ENCODE measurements around the gene NEK9. TPM values are rescaled to one million over a fixed set of nuclear protein-coding genes. Genes with fewer than 3 reads are reported as not detected.

The NEK9 gene
- total RNA-seq, 4 donors from 2014 or later, result 22.2 to 58.3 (median 34.3) TPM

DNA sequence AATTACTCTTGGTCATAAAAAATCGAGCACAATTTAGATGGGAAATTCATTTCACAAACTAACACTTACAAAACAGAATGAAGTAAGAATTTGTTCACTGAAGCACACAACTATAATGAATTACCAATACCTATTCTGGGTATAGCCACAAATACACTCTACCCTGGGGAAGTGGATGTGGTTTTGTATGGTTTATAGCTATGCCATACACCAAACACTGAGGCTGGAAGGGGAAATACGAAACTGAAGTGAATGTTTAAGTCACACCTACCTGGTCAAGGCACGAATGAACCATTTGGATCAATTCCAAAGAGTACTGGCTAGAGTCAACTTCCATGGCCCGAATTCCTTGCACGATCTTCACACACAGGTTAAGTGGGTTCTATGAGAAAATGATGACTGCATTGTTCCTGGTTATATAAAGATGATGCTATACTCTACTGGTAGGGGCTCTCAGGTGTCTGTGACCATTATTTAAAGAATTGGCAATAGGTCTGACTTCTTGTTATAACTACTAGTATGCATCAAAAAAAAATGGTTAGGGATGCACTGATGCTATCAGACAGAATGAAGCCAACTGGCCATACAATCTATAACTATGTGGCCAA, 12.8 kb downstream of the NEK9 start:
- no peak for DNase-seq (ENCODE audit: low spot score in 2 of 2)
- Histone ChIP-seq H3K27ac (no peak overlapping the region), H3K4me1 (no peaks in the 10 kb centered on the region), H3K36me3 (peaks cover 95% of the 10 kb centered on the region), H3K27me3 (no peaks in the 10 kb centered on the region), H3K9me3 (no peaks in the 10 kb centered on the region), H3K4me3 (no peak overlapping the region)
- no peak for TF ChIP-seq EP300 (IDR thresholded peaks at IDR 0.05)
- no peak for TF ChIP-seq POLR2A (IDR thresholded peaks at IDR 0.05)
- TF ChIP-seq, protein P1, sequence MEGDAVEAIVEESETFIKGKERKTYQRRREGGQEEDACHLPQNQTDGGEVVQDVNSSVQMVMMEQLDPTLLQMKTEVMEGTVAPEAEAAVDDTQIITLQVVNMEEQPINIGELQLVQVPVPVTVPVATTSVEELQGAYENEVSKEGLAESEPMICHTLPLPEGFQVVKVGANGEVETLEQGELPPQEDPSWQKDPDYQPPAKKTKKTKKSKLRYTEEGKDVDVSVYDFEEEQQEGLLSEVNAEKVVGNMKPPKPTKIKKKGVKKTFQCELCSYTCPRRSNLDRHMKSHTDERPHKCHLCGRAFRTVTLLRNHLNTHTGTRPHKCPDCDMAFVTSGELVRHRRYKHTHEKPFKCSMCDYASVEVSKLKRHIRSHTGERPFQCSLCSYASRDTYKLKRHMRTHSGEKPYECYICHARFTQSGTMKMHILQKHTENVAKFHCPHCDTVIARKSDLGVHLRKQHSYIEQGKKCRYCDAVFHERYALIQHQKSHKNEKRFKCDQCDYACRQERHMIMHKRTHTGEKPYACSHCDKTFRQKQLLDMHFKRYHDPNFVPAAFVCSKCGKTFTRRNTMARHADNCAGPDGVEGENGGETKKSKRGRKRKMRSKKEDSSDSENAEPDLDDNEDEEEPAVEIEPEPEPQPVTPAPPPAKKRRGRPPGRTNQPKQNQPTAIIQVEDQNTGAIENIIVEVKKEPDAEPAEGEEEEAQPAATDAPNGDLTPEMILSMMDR (IDR thresholded peaks at IDR 0.05), result no peak
- no peak for TF ChIP-seq POLR2AphosphoS5 (IDR thresholded peaks at IDR 0.05)
- 69% methylated on average over 5 of the region's 5 CpGs for whole genome bisulfite sequencing

DNA sequence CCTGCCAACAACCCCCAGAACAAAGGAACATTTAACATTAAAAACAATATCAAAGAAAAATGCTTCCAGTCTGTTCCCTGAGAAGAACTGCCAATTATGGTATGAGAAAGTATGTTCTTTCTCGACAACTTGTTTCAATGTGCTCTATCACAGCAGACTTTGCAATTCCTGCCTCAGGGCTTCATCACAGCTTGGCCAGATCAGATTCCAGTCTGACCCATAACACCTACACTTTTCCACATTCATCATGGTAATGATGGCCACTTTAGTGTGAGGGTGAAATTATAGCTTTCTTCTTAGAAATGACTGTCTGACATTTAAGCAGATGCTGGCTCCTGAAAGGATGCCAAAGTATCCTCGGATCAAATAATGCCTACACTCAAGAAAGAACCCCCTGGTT, 17.0 kb downstream of the NEK9 start:
- 78% methylated on average over 2 of the region's 2 CpGs for WGBS
- no peaks in the 10 kb centered on the region for H3K4me1 ChIP-seq
- H3K27me3 ChIP-seq, result no peaks in the 10 kb centered on the region
- H3K36me3 ChIP-seq, result peaks cover 98% of the 10 kb centered on the region
- no peaks in the 10 kb centered on the region for H3K9me3 ChIP-seq
- no peak for DNase-seq (ENCODE audit: low spot score in 2 of 2)
- H3K4me3 ChIP-seq, result no peak overlapping the region
- H3K27ac ChIP-seq, result no peak overlapping the region
- TF ChIP-seq POLR2AphosphoS5 (IDR thresholded peaks at IDR 0.05), result no peak
- TF ChIP-seq, protein P1 (IDR thresholded peaks at IDR 0.05), result no peak
- no peak for TF ChIP-seq EP300 (IDR thresholded peaks at IDR 0.05)
- no peak for TF ChIP-seq POLR2A (IDR thresholded peaks at IDR 0.05)

DNA sequence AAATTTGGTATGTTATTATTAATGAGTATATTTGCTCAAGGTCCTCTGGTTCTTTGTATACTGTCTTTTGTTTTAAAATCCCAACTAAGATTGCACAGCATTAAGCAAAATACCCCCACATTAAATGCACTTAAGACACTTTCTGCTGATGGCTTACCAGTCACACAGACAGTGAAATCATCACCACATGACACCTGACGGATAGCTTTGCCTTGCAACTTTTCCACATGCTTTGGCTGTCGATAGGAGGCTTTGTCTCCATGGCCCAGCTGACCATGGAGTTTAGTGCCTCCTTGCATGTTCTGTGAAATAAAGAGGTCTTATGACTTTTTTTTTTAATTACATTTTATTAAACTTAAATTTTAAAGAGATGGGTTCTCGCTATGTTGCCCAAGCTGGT, 19.7 kb downstream of the NEK9 start:
- TF ChIP-seq POLR2A (IDR thresholded peaks at IDR 0.05), result no peak
- TF ChIP-seq EP300 (IDR thresholded peaks at IDR 0.05), result no peak
- TF ChIP-seq, protein P1 (IDR thresholded peaks at IDR 0.05), result no peak
- TF ChIP-seq POLR2AphosphoS5 (IDR thresholded peaks at IDR 0.05), result no peak
- WGBS, result 60% methylated on average over 3 of the region's 3 CpGs
- Histone ChIP-seq H3K36me3 (peaks cover 91% of the 10 kb centered on the region), H3K9me3 (no peaks in the 10 kb centered on the region), H3K27me3 (no peaks in the 10 kb centered on the region), H3K4me3 (no peak overlapping the region), H3K27ac (no peak overlapping the region), H3K4me1 (no peaks in the 10 kb centered on the region)
- DNase-seq (ENCODE audit: low spot score in 2 of 2), result no peak

DNA sequence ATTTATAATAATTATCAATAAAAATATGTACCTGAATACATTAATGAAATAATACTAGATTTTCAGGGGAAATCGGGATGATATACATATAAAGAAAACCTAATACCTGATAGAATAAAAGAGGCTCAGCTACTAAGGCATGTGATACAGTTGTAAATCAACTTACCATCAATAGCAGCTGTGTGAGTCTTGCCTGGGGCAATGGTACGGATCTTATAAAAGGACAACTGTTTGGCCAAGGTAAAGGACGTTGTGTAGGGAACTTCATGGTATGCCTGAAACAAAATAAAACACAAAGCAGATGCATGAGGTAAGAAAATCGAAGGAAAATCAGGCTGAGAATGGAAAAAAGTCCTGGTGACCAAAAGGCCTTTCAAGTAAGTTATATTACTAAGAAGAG, 25.4 kb downstream of the NEK9 start:
- peaks cover 87% of the 10 kb centered on the region for H3K36me3 ChIP-seq
- WGBS, result 69% methylated on average over 4 of the region's 4 CpGs
- H3K27ac ChIP-seq, result no peak overlapping the region
- no peaks in the 10 kb centered on the region for H3K9me3 ChIP-seq
- H3K27me3 ChIP-seq, result no peaks in the 10 kb centered on the region
- H3K4me3 ChIP-seq, result no peak overlapping the region
- TF ChIP-seq, protein P1 (IDR thresholded peaks at IDR 0.05), result no peak
- TF ChIP-seq POLR2A (IDR thresholded peaks at IDR 0.05), result no peak
- TF ChIP-seq POLR2AphosphoS5 (IDR thresholded peaks at IDR 0.05), result no peak
- no peak for TF ChIP-seq EP300 (IDR thresholded peaks at IDR 0.05)
- no peak for DNase-seq (ENCODE audit: low spot score in 2 of 2)
- no peaks in the 10 kb centered on the region for H3K4me1 ChIP-seq

DNA sequence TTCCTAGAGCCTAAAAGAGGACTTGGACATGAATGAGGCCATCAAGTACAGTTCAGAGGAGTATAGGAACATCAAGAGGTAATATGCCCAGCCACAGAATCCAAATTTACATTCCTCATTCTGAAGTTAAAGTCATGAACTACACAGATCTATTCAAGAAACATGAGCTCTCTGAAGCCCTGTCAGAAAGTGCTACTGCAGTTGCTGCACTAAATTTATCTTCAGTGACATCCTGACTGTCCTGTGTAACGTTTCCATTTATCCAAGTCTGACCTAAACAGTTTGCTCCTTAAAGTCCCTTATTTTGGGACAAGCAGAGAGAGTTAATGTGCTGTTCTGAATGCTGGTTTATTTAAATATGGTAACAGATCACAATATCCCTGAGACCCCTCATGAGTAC, 28.2 kb downstream of the NEK9 start:
- H3K36me3 ChIP-seq, result peaks cover 88% of the 10 kb centered on the region
- no peak for DNase-seq (ENCODE audit: low spot score in 2 of 2)
- no peaks in the 10 kb centered on the region for H3K4me1 ChIP-seq
- no peaks in the 10 kb centered on the region for H3K27me3 ChIP-seq
- 81% methylated on average over 1 of the region's 1 CpG for WGBS
- no peak overlapping the region for H3K27ac ChIP-seq
- no peak overlapping the region for H3K4me3 ChIP-seq
- TF ChIP-seq POLR2A (IDR thresholded peaks at IDR 0.05) (no peak), POLR2AphosphoS5 (IDR thresholded peaks at IDR 0.05) (no peak), EP300 (IDR thresholded peaks at IDR 0.05) (no peak)
- TF ChIP-seq, protein P1 (IDR thresholded peaks at IDR 0.05), result no peak
- H3K9me3 ChIP-seq, result no peaks in the 10 kb centered on the region
